ENCODE measurements around the gene FGD3.
"Not testable (repeated sequence)": the region's sequence is repeated elsewhere in the genome, so short reads cannot be mapped to it uniquely, and the experiment has no call there.

FGD3 gene

GRCh38 chr9:93012963-93013855 is 65.9 kb downstream of the FGD3 start:
- Mint-ChIP-seq H3K36me3 (peaks cover 62% of the 10 kb centered on the region), H3K9me3 (no peaks in the 10 kb centered on the region), H3K27ac (peak overlapping the region; percentile 19), H3K27me3 (no peaks in the 10 kb centered on the region), H3K4me1 (peaks cover 13% of the 10 kb centered on the region), H3K4me3 (no peak overlapping the region)
- DNase-seq = no peak
- CTCF ChIA-PET = interaction anchor here (2.2 to 3.4 kb wide), 2 partner anchors 9 to 12 kb away, joined by 5 to 17 read pairs; no protein-coding TSS in a partner anchor

DNA sequence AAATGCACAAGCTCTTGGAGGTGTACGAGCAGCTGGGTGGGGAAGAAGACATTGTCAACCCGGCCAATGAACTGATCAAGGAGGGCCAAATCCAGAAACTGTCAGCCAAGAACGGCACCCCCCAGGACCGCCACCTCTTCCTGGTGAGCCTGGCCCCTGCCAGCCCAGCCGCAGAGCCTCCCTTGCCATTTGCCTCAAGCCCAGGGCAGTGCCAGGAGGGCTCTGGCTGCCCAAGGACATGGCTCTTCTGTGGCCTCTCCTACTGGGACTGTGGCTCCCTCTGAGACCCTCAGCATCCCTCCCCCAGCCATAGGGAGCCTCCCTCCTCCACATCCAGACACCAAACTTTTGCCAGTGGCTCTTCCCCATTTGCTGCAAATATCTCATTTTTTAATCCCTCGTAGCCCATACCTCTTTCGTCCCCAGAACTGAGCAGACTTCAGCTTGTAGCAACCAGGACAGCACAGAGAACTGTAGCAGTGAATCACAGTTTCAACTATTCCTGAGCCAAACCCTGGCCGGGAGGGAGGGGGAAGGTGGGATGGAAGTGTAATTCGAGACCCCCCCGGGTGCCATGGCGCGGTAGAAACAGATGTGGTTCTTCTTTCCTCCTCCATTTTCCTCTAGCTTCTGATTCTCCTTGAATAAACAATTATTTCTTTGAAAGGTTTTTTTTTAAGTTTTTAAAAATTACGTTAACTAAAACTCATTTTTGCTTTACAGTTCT is 66.7 kb downstream of the FGD3 start:
- Mint-ChIP-seq H3K36me3 (peaks cover 63% of the 10 kb centered on the region), H3K27ac (no peak overlapping the region)
- CTCF ChIA-PET = interaction anchor here (2.2 to 3.4 kb wide), 2 partner anchors 10 to 11 kb away, joined by 5 to 17 read pairs; no protein-coding TSS in a partner anchor

DNA sequence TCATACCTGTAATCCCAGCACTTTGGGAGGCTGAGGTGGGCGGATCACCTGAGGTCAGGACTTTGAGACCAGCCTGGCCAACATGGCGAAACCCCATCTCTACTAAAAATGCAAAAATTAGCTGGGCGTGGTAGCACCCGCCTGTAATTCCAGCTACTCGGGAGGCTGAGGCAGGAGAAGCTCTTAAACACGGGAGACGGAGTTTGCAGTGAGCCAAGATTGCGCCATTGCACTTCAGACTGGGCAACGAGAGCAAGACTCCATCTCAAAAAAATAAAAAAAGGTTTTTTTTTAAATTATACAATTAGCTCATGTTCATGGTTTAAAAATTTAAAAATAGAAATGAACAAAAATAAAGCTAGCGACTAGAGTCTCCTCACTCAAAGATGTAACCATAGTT is 67.9 kb downstream of the FGD3 start:
- H3K9me3 Mint-ChIP-seq, H3K27me3 Mint-ChIP-seq, H3K4me3 Mint-ChIP-seq, DNase-seq: not testable (repeated sequence)
- H3K36me3 Mint-ChIP-seq = peaks cover 63% of the 10 kb centered on the region
- H3K4me1 Mint-ChIP-seq = peaks cover 32% of the 10 kb centered on the region
- peak overlapping the region; percentile 24 for H3K27ac Mint-ChIP-seq
- CTCF ChIA-PET = interaction anchor here (3.4 kb wide), 1 partner anchor 11 kb away, joined by 17 read pairs; no protein-coding TSS in a partner anchor

More for the DNA sequence above, 66.7 kb downstream of the FGD3 start:
- Mint-ChIP-seq H3K27me3 (no peaks in the 10 kb centered on the region), H3K4me1 (peaks cover 21% of the 10 kb centered on the region), H3K9me3 (no peaks in the 10 kb centered on the region), H3K4me3 (no peak overlapping the region)
- DNase-seq = no peak

GRCh38 chr9:93017621-93018020 is 70.3 kb downstream of the FGD3 start:
- H3K27ac Mint-ChIP-seq = peak overlapping the region; percentile 62
- no peaks in the 10 kb centered on the region for H3K9me3 Mint-ChIP-seq
- CTCF ChIA-PET = interaction anchor here (1.3 kb wide), 1 partner anchor 61 kb away, joined by 4 read pairs; no protein-coding TSS in a partner anchor
- peaks cover 53% of the 10 kb centered on the region for H3K4me1 Mint-ChIP-seq
- no peaks in the 10 kb centered on the region for H3K27me3 Mint-ChIP-seq
- peaks cover 73% of the 10 kb centered on the region for H3K36me3 Mint-ChIP-seq
- no peak for DNase-seq
- no peak overlapping the region for H3K4me3 Mint-ChIP-seq

GRCh38 chr9:93020151-93020550 is 72.8 kb downstream of the FGD3 start:
- Mint-ChIP-seq H3K4me3 (no peak overlapping the region), H3K27me3 (no peaks in the 10 kb centered on the region), H3K36me3 (peaks cover 74% of the 10 kb centered on the region), H3K4me1 (peaks cover 70% of the 10 kb centered on the region), H3K27ac (peak overlapping the region; percentile 84), H3K9me3 (no peaks in the 10 kb centered on the region)
- CTCF ChIA-PET = interaction anchor here (1.2 to 1.9 kb wide), 4 partner anchors 8 to 87 kb away, joined by 3 to 10 read pairs (median 4); no protein-coding TSS in a partner anchor
- DNase-seq = no peak

GRCh38 chr9:93020771-93021670 is 73.7 kb downstream of the FGD3 start:
- no peak overlapping the region for H3K4me3 Mint-ChIP-seq
- H3K36me3 Mint-ChIP-seq = peaks cover 73% of the 10 kb centered on the region
- H3K27ac Mint-ChIP-seq = peak overlapping the region; percentile 84
- CTCF ChIA-PET = interaction anchor here (1.2 to 1.9 kb wide), 4 partner anchors 9 to 86 kb away, joined by 3 to 10 read pairs (median 4); no protein-coding TSS in a partner anchor
- peaks cover 79% of the 10 kb centered on the region for H3K4me1 Mint-ChIP-seq
- peak; percentile 68 for DNase-seq
- H3K27me3 Mint-ChIP-seq = no peaks in the 10 kb centered on the region
- no peaks in the 10 kb centered on the region for H3K9me3 Mint-ChIP-seq

GRCh38 chr9:93022066-93022465 is 74.7 kb downstream of the FGD3 start:
- CTCF ChIA-PET = no interaction called here
- Mint-ChIP-seq H3K36me3 (peaks cover 76% of the 10 kb centered on the region), H3K4me1 (peaks cover 89% of the 10 kb centered on the region)

GRCh38 chr9:93022721-93023520 is 75.6 kb downstream of the FGD3 start:
- no peak overlapping the region for H3K4me3 Mint-ChIP-seq
- no peaks in the 10 kb centered on the region for H3K27me3 Mint-ChIP-seq
- CTCF ChIA-PET = interaction anchor here (2.4 kb wide), 1 partner anchor 18 kb away, joined by 13 read pairs; no protein-coding TSS in a partner anchor
- no peak for DNase-seq
- peaks cover 90% of the 10 kb centered on the region for H3K4me1 Mint-ChIP-seq
- peak overlapping the region; percentile 78 for H3K27ac Mint-ChIP-seq
- H3K9me3 Mint-ChIP-seq = no peaks in the 10 kb centered on the region
- H3K36me3 Mint-ChIP-seq = peaks cover 76% of the 10 kb centered on the region

More at GRCh38 chr9:93022066-93022465, 74.7 kb downstream of the FGD3 start:
- no peaks in the 10 kb centered on the region for H3K27me3 Mint-ChIP-seq
- no peaks in the 10 kb centered on the region for H3K9me3 Mint-ChIP-seq
- H3K27ac Mint-ChIP-seq = peak overlapping the region; percentile 78
- no peak for DNase-seq
- no peak overlapping the region for H3K4me3 Mint-ChIP-seq

DNA sequence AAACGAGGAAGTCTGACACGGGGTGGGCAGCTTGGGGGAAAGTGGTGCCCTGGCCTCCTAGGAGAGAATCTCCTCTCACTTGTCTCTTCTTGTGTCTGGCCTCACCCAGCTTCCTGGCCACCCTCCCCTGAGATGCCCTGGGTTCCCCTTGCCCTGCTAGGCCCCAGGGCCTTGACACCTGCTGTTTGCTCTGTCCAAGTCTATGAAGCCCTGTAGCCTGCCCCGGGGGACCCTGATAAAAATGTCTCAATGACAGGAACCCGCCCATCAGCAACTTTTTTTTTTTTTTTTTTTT is 76.1 kb downstream of the FGD3 start:
- no peak for DNase-seq
- Mint-ChIP-seq H3K27ac (peak overlapping the region; percentile 80), H3K36me3 (peaks cover 75% of the 10 kb centered on the region), H3K4me3 (no peak overlapping the region), H3K4me1 (peaks cover 90% of the 10 kb centered on the region), H3K9me3 (no peaks in the 10 kb centered on the region), H3K27me3 (no peaks in the 10 kb centered on the region)
- CTCF ChIA-PET = interaction anchor here (2.4 kb wide), 1 partner anchor 19 kb away, joined by 13 read pairs; no protein-coding TSS in a partner anchor

DNA sequence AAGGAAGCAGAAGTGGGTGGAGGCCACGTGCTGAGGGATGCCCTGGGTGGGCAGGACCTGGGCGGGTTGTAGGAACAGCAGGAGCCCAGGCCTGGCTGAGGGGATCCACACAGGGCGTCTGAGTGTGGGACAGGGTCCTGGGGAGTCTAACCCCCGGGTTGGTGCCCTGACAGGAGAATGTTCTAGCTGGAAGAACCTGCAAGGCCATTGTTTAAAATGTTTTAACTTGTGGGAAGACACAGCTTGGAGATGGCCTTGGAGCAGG is 77.3 kb downstream of the FGD3 start:
- Mint-ChIP-seq H3K4me1 (peaks cover 89% of the 10 kb centered on the region), H3K27ac (peak overlapping the region; percentile 91), H3K9me3 (no peaks in the 10 kb centered on the region), H3K36me3 (peaks cover 75% of the 10 kb centered on the region), H3K27me3 (no peaks in the 10 kb centered on the region), H3K4me3 (no peak overlapping the region)
- DNase-seq = peak; percentile 19
- CTCF ChIA-PET = interaction anchor here (1.2 to 2.4 kb wide), 4 partner anchors 12 to 40 kb away, joined by 4 to 13 read pairs (median 4); no protein-coding TSS in a partner anchor

- Mint-ChIP-seq H3K27me3 (no peaks in the 10 kb centered on the region), H3K4me3 (peak overlapping the region; percentile 11), H3K9me3 (no peaks in the 10 kb centered on the region), H3K27ac (peak overlapping the region; percentile 91), H3K4me1 (peaks cover 90% of the 10 kb centered on the region), H3K36me3 (peaks cover 79% of the 10 kb centered on the region)
- DNase-seq = peak; percentile 54
- CTCF ChIA-PET = interaction anchor here (1.1 to 2.4 kb wide), 6 partner anchors 12 to 39 kb away, joined by 3 to 13 read pairs (median 4); no protein-coding TSS in a partner anchor
Measured at GRCh38 chr9:93024986-93025630, 77.8 kb downstream of the FGD3 start.

DNA sequence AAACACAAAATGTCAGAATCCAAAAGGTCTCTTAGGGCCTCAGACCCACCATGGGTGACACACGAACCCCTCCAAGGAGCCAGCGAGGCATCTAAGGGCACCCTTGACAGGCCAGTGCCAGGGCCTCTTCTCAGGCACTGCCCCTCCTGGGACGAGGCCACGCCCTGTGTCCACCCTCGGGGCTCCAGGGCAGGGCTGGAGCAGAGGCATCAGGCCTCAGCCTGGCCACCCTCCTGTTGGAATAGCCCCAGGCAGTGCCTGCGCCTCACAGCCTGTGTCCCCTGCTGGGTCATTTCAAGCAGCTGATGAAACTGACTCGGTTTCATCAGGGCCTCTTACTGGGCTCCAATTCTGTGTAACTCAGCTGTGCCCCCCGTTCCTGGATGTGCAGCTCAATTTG is 78.4 kb downstream of the FGD3 start:
- Mint-ChIP-seq H3K9me3 (no peaks in the 10 kb centered on the region), H3K27me3 (no peaks in the 10 kb centered on the region), H3K4me3 (no peak overlapping the region), H3K4me1 (peaks cover 90% of the 10 kb centered on the region), H3K36me3 (peaks cover 81% of the 10 kb centered on the region), H3K27ac (peak overlapping the region; percentile 97)
- no peak for DNase-seq
- CTCF ChIA-PET = interaction anchor here (1.1 to 1.6 kb wide), 5 partner anchors 13 to 39 kb away, joined by 3 to 5 read pairs (median 4); no protein-coding TSS in a partner anchor

Measured in activated naive CD4-positive, alpha-beta T cell treated with anti-CD3 and anti-CD28 coated beads, Interleukin-2, amount 10 ng/mL, durations not matched to agents 7 days and 5 days (primary cell).